Measurements from ENCODE around the gene TM4SF18. TPM values are rescaled to one million over a fixed set of nuclear protein-coding genes. Genes with fewer than 3 reads are reported as not detected.

The TM4SF18 gene
- polyA plus RNA-seq, 1 of the 3 experiments (the other 2 are of a cell fraction): 0.30 TPM

GRCh38 chr3:149352556-149352955 is 19.1 kb upstream of the TM4SF18 start:
- H3F3A ChIP-seq (replicated peaks; ENCODE audit: insufficient read depth): no peaks in the 10 kb centered on the region
- H4K20me1 ChIP-seq (ENCODE audit: insufficient read depth): no peaks in the 10 kb centered on the region
- H3K79me2 ChIP-seq (ENCODE audit: insufficient read depth): no peaks in the 10 kb centered on the region
- H3K4me3 ChIP-seq (ENCODE audit: low read depth in 2 of 2, low read length in 1 of 2): no peak overlapping the region
- H3K9me3 ChIP-seq: no peaks in the 10 kb centered on the region
- no peaks in the 10 kb centered on the region for H3K9me2 ChIP-seq
- no peaks in the 10 kb centered on the region for H3K36me3 ChIP-seq (replicated peaks in 1 of 2; ENCODE audit: control insufficient read depth in 1 of 2, insufficient read depth in 2 of 2, low read length in 1 of 2)
- no peak overlapping the region for H2AFZ ChIP-seq (ENCODE audit: low read depth)
- no peak overlapping the region for H3K9ac ChIP-seq
- CTCF ChIA-PET: interaction anchor here (0.6 to 3.7 kb wide), 13 partner anchors 9 to 131 kb away, joined by 3 to 23 read pairs (median 3); no protein-coding TSS in a partner anchor
- H3K27ac ChIP-seq (ENCODE audit: low read depth in 2 of 2, low read length in 1 of 2): no peak overlapping the region
- H3K27me3 ChIP-seq (ENCODE audit: insufficient read depth): no peaks in the 10 kb centered on the region
- H3K4me1 ChIP-seq (ENCODE audit: control insufficient read depth in 1 of 2, insufficient read depth in 2 of 2, low read depth in 1 of 2, low read length in 1 of 2): no peaks in the 10 kb centered on the region
- DNase-seq: peak; percentile 62
- WGBS (ENCODE audit: low lambda C conversion rate): 58% methylated on average over 4 of the region's 7 CpGs
- no peak overlapping the region for H3K4me2 ChIP-seq
- POLR2A ChIA-PET: no interaction called here
- TF ChIP-seq IRF3 (IDR thresholded peaks at IDR 0.05; ENCODE audit: low read depth, low read length): no peak
- no peak for TF ChIP-seq RCOR1 (IDR thresholded peaks at IDR 0.05; ENCODE audit: low read length)
- TF ChIP-seq MXI1 (IDR thresholded peaks at IDR 0.05; ENCODE audit: low read depth, low read length): no peak
- no peak for TF ChIP-seq POLR2AphosphoS5 (IDR thresholded peaks at IDR 0.05; ENCODE audit: low read depth, low read length)
- TF ChIP-seq RFX5 (IDR thresholded peaks at IDR 0.05; ENCODE audit: low read length): no peak
- no peak for TF ChIP-seq TCF12 (IDR thresholded peaks at IDR 0.05)
- peak; percentile 50 for TF ChIP-seq SMC3 (IDR thresholded peaks at IDR 0.05; ENCODE audit: low read depth, low read length)
- TF ChIP-seq PBX3 (IDR thresholded peaks at IDR 0.05): no peak
- no peak for TF ChIP-seq FOXJ3 (CRISPR knock-in tag; IDR thresholded peaks at IDR 0.05)
- TF ChIP-seq USF2 (IDR thresholded peaks at IDR 0.05; ENCODE audit: borderline replicate concordance, low read depth, low read length): no peak
- no peak for TF ChIP-seq RXRA (IDR thresholded peaks at IDR 0.05; ENCODE audit: borderline replicate concordance, low read depth)
- no peak for TF ChIP-seq ZBTB33 (IDR thresholded peaks at IDR 0.05; ENCODE audit: borderline replicate concordance, low read depth)
- TF ChIP-seq ELF1 (IDR thresholded peaks at IDR 0.05): no peak
- no peak for TF ChIP-seq FOSL2 (IDR thresholded peaks at IDR 0.05; ENCODE audit: borderline replicate concordance, low read depth)
- TF ChIP-seq TEAD4 (IDR thresholded peaks at IDR 0.05; ENCODE audit: borderline replicate concordance, insufficient read depth): no peak
- no peak for TF ChIP-seq NRF1 (IDR thresholded peaks at IDR 0.05; ENCODE audit: low read depth, low read length)
- TF ChIP-seq MEF2A (IDR thresholded peaks at IDR 0.05; ENCODE audit: borderline replicate concordance, low read depth): no peak
- TF ChIP-seq EZH2phosphoT487 (IDR thresholded peaks at IDR 0.05; ENCODE audit: borderline replicate concordance, low read depth): no peak
- no peak for TF ChIP-seq GABPA (IDR thresholded peaks at IDR 0.05; ENCODE audit: low read depth)
- no peak for TF ChIP-seq REST (IDR thresholded peaks at IDR 0.05; ENCODE audit: low read depth, low read length)
- TF ChIP-seq NFIC (IDR thresholded peaks at IDR 0.05; ENCODE audit: borderline replicate concordance): no peak
- no peak for TF ChIP-seq EP300 (IDR thresholded peaks at IDR 0.05; ENCODE audit: borderline replicate concordance in 1 of 2, low read depth in 1 of 2, low read length in 1 of 2)
- TF ChIP-seq MAX (IDR thresholded peaks at IDR 0.05; ENCODE audit: low read depth): no peak
- TF ChIP-seq CTCF (IDR thresholded peaks at IDR 0.05): peak; percentile 66
